ENCODE measurements around the gene CDH4. TPM values are rescaled to one million over a fixed set of nuclear protein-coding genes. Genes with fewer than 3 reads are reported as not detected.

The CDH4 gene
- total and polyA plus RNA-seq, 2 of the 4 experiments (the other 2 are of a cell fraction), result 1.6 to 3.5 TPM

- no peak for TF ChIP-seq FOS (IDR thresholded peaks at IDR 0.05; ENCODE audit: low read depth, low read length)
- TF ChIP-seq RAD21 (IDR thresholded peaks at IDR 0.05; ENCODE audit: low read length), result no peak
Measured at GRCh38 chr20:61514018-61514365, 261.9 kb downstream of the CDH4 start (continued).

GRCh38 chr20:61514396-61514795 is 262.3 kb downstream of the CDH4 start:
- ATAC-seq (ENCODE audit: low read depth) (no peak), DNase-seq (no peak)
- no TSS peak for BruUV-seq (replicated peaks)
- Histone ChIP-seq H4K91ac (ENCODE audit: insufficient read depth, low read depth, low read length) (no peak overlapping the region), H3K4ac (ENCODE audit: low read depth, low read length) (no peak overlapping the region), H3K9me3 (ENCODE audit: control insufficient read depth, insufficient read depth, low read length) (no peaks in the 10 kb centered on the region), H3K27ac (ENCODE audit: insufficient read depth, low read length) (no peak overlapping the region), H4K20me1 (ENCODE audit: insufficient read depth, low read length) (no peaks in the 10 kb centered on the region), H3K9ac (ENCODE audit: low read depth, low read length) (no peak overlapping the region), H2AK5ac (ENCODE audit: low read depth, low read length) (no peak overlapping the region), H2BK20ac (ENCODE audit: low read depth, low read length) (no peak overlapping the region), H3K9me1 (ENCODE audit: insufficient read depth, low read length) (no peaks in the 10 kb centered on the region), H3K14ac (replicated peaks; ENCODE audit: low read depth, low read length) (no peak overlapping the region), H3K4me2 (ENCODE audit: low read depth, low read length) (no peak overlapping the region), H2AFZ (replicated peaks; ENCODE audit: low read length, poor library complexity) (no peak overlapping the region), H3K18ac (ENCODE audit: low read depth, low read length) (no peak overlapping the region), H2BK5ac (ENCODE audit: low read depth, low read length, poor library complexity, severe bottlenecking) (no peak overlapping the region), H4K8ac (ENCODE audit: low read depth in 2 of 2, low read length in 2 of 2) (no peak overlapping the region), H2AK9ac (replicated peaks; ENCODE audit: low read depth, low read length, poor library complexity) (no peak overlapping the region), H3K4me1 (ENCODE audit: control insufficient read depth, insufficient read depth, low read length) (no peaks in the 10 kb centered on the region), H4K5ac (ENCODE audit: low read depth, low read length) (no peak overlapping the region), H2BK120ac (ENCODE audit: low read depth, low read length) (no peak overlapping the region), H3K36me3 (ENCODE audit: control insufficient read depth, insufficient read depth, low read length) (no peaks in the 10 kb centered on the region), H3K4me3 (ENCODE audit: insufficient read depth, low read depth, low read length) (no peak overlapping the region), H2BK15ac (ENCODE audit: low read depth, low read length) (no peak overlapping the region), H3K27me3 (ENCODE audit: control insufficient read depth, insufficient read depth, low read length) (no peaks in the 10 kb centered on the region), H3K23ac (ENCODE audit: low read depth, low read length) (no peak overlapping the region), H3K56ac (ENCODE audit: extremely low read depth, insufficient read depth, low read length) (no peak overlapping the region), H3K79me1 (ENCODE audit: low read depth in 1 of 2, low read length in 2 of 2) (no peaks in the 10 kb centered on the region)
- ChIA-PET CTCF (no interaction called here), POLR2A (ENCODE audit: unreplicated experiment) (no interaction called here)
- in situ Hi-C loops (cut with MboI; ENCODE audit: low sequenced_read_pairs), result no loop called here
- dilution Hi-C loops (cut with HindIII; ENCODE audit: low sequenced_read_pairs, unreplicated experiment), result no loop called here
- intact Hi-C loops (cut with micrococcal nuclease), result no loop called here
- whole genome bisulfite sequencing, 2 experiments (ENCODE audit: extremely low coverage in 2 of 2, insufficient read length in 1 of 2), result 80% methylated on average over 2 of the region's 6 CpGs; no CpG with 5 or more reads in 1 of the 2 experiments
- TF ChIP-seq CHD1 (IDR thresholded peaks at IDR 0.05; ENCODE audit: low read depth, low read length) (no peak), USF2 (IDR thresholded peaks at IDR 0.05; ENCODE audit: low read depth, low read length) (no peak), ELK1 (IDR thresholded peaks at IDR 0.05; ENCODE audit: borderline replicate concordance, low read depth, low read length) (no peak), NFE2L2 (IDR thresholded peaks at IDR 0.05; ENCODE audit: low read depth, low read length) (no peak), RFX5 (IDR thresholded peaks at IDR 0.05; ENCODE audit: low read depth, low read length) (no peak), BHLHE40 (IDR thresholded peaks at IDR 0.05; ENCODE audit: low read depth, low read length) (no peak), RCOR1 (IDR thresholded peaks at IDR 0.05; ENCODE audit: insufficient replicate concordance, low read length) (no peak), MAFK (IDR thresholded peaks at IDR 0.05; ENCODE audit: low read depth, low read length) (no peak), MXI1 (IDR thresholded peaks at IDR 0.05; ENCODE audit: borderline replicate concordance, low read depth, low read length) (no peak), MAZ (IDR thresholded peaks at IDR 0.05; ENCODE audit: borderline replicate concordance, low read depth, low read length) (no peak), POLR2A (IDR thresholded peaks at IDR 0.05; ENCODE audit: low read depth, low read length) (no peak), RAD21 (IDR thresholded peaks at IDR 0.05; ENCODE audit: low read length) (no peak), CTCF (conservative IDR thresholded peaks at IDR 0.05; ENCODE audit: low read depth, low read length) (no peak), SMC3 (IDR thresholded peaks at IDR 0.05; ENCODE audit: low read depth, low read length) (no peak), CEBPB (IDR thresholded peaks at IDR 0.05; ENCODE audit: low read depth, low read length) (no peak)

Data from IMR-90 (cell line).